SK-N-SH treated with all-trans-retinoic acid at 6 μM for 48 hours (cell line): ENCODE data around the gene LTBP2.

Experiments used
- ATAC-seq: fragments of 200-7000 bp; cut with Tn5 transposase; 3 replicates; pipeline ENCODE4 v1.9.1; 2020; ENCODE audit warnings: mild to moderate bottlenecking, moderate library complexity
- ARNTL ChIP-seq: fragments of 450-650 bp; formaldehyde crosslinking; IDR thresholded peaks from 2 replicates; pipeline ENCODE4 v1.5.0; 2020; ENCODE audit warnings: low read depth, mild to moderate bottlenecking, moderate library complexity, borderline replicate concordance
- BACH2 ChIP-seq: fragments of 250-450 bp; sonication (Bioruptor Pico); IDR thresholded peaks from 2 replicates; pipeline ENCODE4 v1.9.0; 2021; ENCODE audit warnings: mild to moderate bottlenecking, borderline replicate concordance
- CREB5 ChIP-seq: fragments of 250-450 bp; sonication (Bioruptor Pico); IDR thresholded peaks from 2 replicates; pipeline ENCODE4 v1.5.1; 2020; ENCODE audit warnings: low read depth, mild to moderate bottlenecking, moderate library complexity
- CSDC2 ChIP-seq: fragments of 250-450 bp; sonication (Bioruptor Pico); IDR thresholded peaks from 2 replicates; pipeline ENCODE4 v1.5.0; 2020; ENCODE audit warnings: mild to moderate bottlenecking, moderate library complexity
- CSRNP3 ChIP-seq: fragments of 250-450 bp; sonication (Bioruptor Pico); IDR thresholded peaks from 2 replicates; pipeline ENCODE4 v1.5.1; 2021; ENCODE audit warnings: mild to moderate bottlenecking, moderate library complexity
- ESRRG ChIP-seq: fragments of 250-450 bp; sonication (Bioruptor Pico); IDR thresholded peaks from 2 replicates; pipeline ENCODE4 v1.6.1; 2021; ENCODE audit warnings: mild to moderate bottlenecking
- GLIS3 ChIP-seq: fragments of 250-450 bp; sonication (Bioruptor Pico); IDR thresholded peaks from 2 replicates; pipeline ENCODE4 v1.5.0; 2020; ENCODE audit warnings: mild to moderate bottlenecking, moderate library complexity
- ISL1 ChIP-seq: fragments of 250-450 bp; sonication (Bioruptor Pico); IDR thresholded peaks from 2 replicates; pipeline ENCODE4 v2.1.2; 2022; ENCODE audit warnings: mild to moderate bottlenecking, moderate library complexity
- OSR1 ChIP-seq: fragments of 250-450 bp; sonication (Bioruptor Pico); IDR thresholded peaks from 2 replicates; pipeline ENCODE4 v1.8.0; 2022; ENCODE audit warnings: moderate library complexity, mild to moderate bottlenecking, inconsistent platforms
- PATZ1 ChIP-seq: fragments of 250-450 bp; sonication (Bioruptor Pico); IDR thresholded peaks from 2 replicates; pipeline ENCODE4 v1.8.0; 2020; ENCODE audit warnings: mild to moderate bottlenecking, moderate library complexity, borderline replicate concordance
- POU6F1 ChIP-seq: fragments of 250-450 bp; sonication (Bioruptor Pico); IDR thresholded peaks from 2 replicates; pipeline ENCODE4 v1.8.0; 2021; ENCODE audit warnings: low read depth, mild to moderate bottlenecking, moderate library complexity, borderline replicate concordance
- PPARA ChIP-seq: fragments of 250-450 bp; sonication (Bioruptor Pico); IDR thresholded peaks from 2 replicates; pipeline ENCODE4 v1.5.0; 2020; ENCODE audit warnings: mild to moderate bottlenecking, borderline replicate concordance
- RARB ChIP-seq: fragments of 250-450 bp; sonication (Bioruptor Pico); IDR thresholded peaks from 2 replicates; pipeline ENCODE4 v1.8.0; 2021; ENCODE audit warnings: mild to moderate bottlenecking, moderate library complexity
- SNAI2 ChIP-seq: fragments of 250-450 bp; sonication (Bioruptor Pico); IDR thresholded peaks from 2 replicates; pipeline ENCODE4 v1.5.0; 2020; ENCODE audit warnings: mild to moderate bottlenecking, moderate library complexity
- TCF4 ChIP-seq: fragments of 250-450 bp; sonication (Bioruptor Pico); IDR thresholded peaks from 2 replicates; pipeline ENCODE4 v1.8.0; 2021; ENCODE audit warnings: mild to moderate bottlenecking, moderate library complexity, borderline replicate concordance
- TOX ChIP-seq: fragments of 250-450 bp; sonication (Bioruptor Pico); IDR thresholded peaks from 2 replicates; pipeline ENCODE4 v1.8.0; 2021; ENCODE audit warnings: mild to moderate bottlenecking, moderate library complexity, borderline replicate concordance
- TSHZ2 ChIP-seq: fragments of 250-450 bp; sonication (Bioruptor Pico); IDR thresholded peaks from 2 replicates; pipeline ENCODE4 v1.5.0; 2020; ENCODE audit warnings: mild to moderate bottlenecking, moderate library complexity
- ZC3H10 ChIP-seq: fragments of 250-450 bp; sonication (Bioruptor Pico); IDR thresholded peaks from 2 replicates; pipeline ENCODE4 v1.5.1; 2021; ENCODE audit warnings: mild to moderate bottlenecking, moderate library complexity
- ZFP3 ChIP-seq: fragments of 250-450 bp; sonication (Bioruptor Pico); IDR thresholded peaks from 2 replicates; pipeline ENCODE4 v1.5.0; 2020; ENCODE audit warnings: mild to moderate bottlenecking, moderate library complexity
- ZFP30 ChIP-seq: fragments of 450-650 bp; formaldehyde crosslinking; IDR thresholded peaks from 2 replicates; pipeline ENCODE4 v1.5.0; 2022; ENCODE audit warnings: mild to moderate bottlenecking, moderate library complexity
- ZNF565 ChIP-seq: fragments of 450-650 bp; formaldehyde crosslinking; conservative IDR thresholded peaks from 2 replicates; pipeline ENCODE4 v1.5.0; 2020; ENCODE audit warnings: low read depth, mild to moderate bottlenecking, moderate library complexity
- ZNF70 ChIP-seq: fragments of 450-650 bp; formaldehyde crosslinking; IDR thresholded peaks from 2 replicates; pipeline ENCODE4 v1.5.0; 2020; ENCODE audit warnings: mild to moderate bottlenecking, moderate library complexity

LTBP2 gene

GRCh38 chr14:74577948-74578275, 34.1 kb downstream of the LTBP2 start:
- ATAC-seq = no peak
- TF ChIP-seq ZNF565 (CRISPR knock-in tag) (no peak), ISL1 (CRISPR knock-in tag) (no peak), CREB5 (no peak), RARB (no peak), TOX (CRISPR knock-in tag) (no peak), ARNTL (CRISPR knock-in tag) (no peak), CSDC2 (CRISPR knock-in tag) (no peak), TSHZ2 (CRISPR knock-in tag) (no peak), PPARA (CRISPR knock-in tag) (no peak), ZNF70 (CRISPR knock-in tag) (no peak), BACH2 (CRISPR knock-in tag) (no peak), SNAI2 (no peak), ZFP3 (CRISPR knock-in tag) (no peak), PATZ1 (CRISPR knock-in tag) (no peak), POU6F1 (CRISPR knock-in tag) (no peak), OSR1 (CRISPR knock-in tag) (no peak)

- ATAC-seq = no peak
- TF ChIP-seq ZNF70 (CRISPR knock-in tag) = no peak
- TF ChIP-seq POU6F1 (CRISPR knock-in tag) = no peak
- no peak for TF ChIP-seq ZC3H10 (CRISPR knock-in tag)
- no peak for TF ChIP-seq ZFP3 (CRISPR knock-in tag)
- TF ChIP-seq, all 23 proteins: peak for 0
These were observed 34.6 kb downstream of the LTBP2 start for GRCh38 chr14:74577247-74577947.

GRCh38 chr14:74575936-74576335, 36.1 kb downstream of the LTBP2 start:
- ATAC-seq = no peak
- TF ChIP-seq SNAI2 (no peak), OSR1 (CRISPR knock-in tag) (no peak), ESRRG (no peak), PPARA (CRISPR knock-in tag) (no peak), TCF4 (CRISPR knock-in tag) (no peak), BACH2 (CRISPR knock-in tag) (no peak), TOX (CRISPR knock-in tag) (no peak), ZFP30 (CRISPR knock-in tag) (no peak), CSRNP3 (CRISPR knock-in tag) (no peak), TSHZ2 (CRISPR knock-in tag) (no peak), ZFP3 (CRISPR knock-in tag) (no peak), GLIS3 (CRISPR knock-in tag) (no peak), RARB (no peak), ISL1 (CRISPR knock-in tag) (no peak)
